Erythroblast (primary cell): ENCODE data around the gene CAB39L.

Experiments
- GATA1 ChIP-seq: IDR thresholded peaks from 2 replicates; pipeline ENCODE4 v1.6.1; 2011; ENCODE audit warnings: low read depth, mild to moderate bottlenecking, control low read depth, low read length, moderate library complexity
- POLR2A ChIP-seq: IDR thresholded peaks from 2 replicates; pipeline ENCODE4 v1.6.1; 2011; ENCODE audit warnings: mild to moderate bottlenecking, low read length

DNA sequence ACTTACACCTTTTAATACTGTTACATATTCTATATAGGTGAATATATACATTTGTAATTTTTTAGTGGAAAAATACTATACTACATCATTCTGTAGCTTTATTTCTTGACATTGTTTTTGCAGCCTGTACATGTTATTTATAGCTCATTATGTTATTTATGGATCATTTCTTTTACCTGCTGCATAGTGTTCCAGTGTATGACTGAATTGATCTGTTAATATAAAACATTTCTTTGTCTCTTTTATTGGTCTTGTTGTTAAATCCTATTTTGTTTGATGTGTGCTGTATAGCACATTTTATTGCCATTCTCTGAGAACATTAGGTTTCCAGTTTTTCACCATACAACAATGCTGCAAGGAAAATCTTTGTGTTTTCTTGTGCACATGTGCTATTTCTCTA, 2.6 kb upstream of the CAB39L start:
- TF ChIP-seq POLR2A (no peak), GATA1 (no peak)
